ENCODE data around the gene STK39. TPM values are rescaled to one million over a fixed set of nuclear protein-coding genes. Genes with fewer than 3 reads are reported as not detected.

STK39 gene
- polyA plus RNA-seq, 1 donor (not counting 4 experiments of a cell fraction or from before 2014, with no cell fraction given): 20.7 TPM

DNA sequence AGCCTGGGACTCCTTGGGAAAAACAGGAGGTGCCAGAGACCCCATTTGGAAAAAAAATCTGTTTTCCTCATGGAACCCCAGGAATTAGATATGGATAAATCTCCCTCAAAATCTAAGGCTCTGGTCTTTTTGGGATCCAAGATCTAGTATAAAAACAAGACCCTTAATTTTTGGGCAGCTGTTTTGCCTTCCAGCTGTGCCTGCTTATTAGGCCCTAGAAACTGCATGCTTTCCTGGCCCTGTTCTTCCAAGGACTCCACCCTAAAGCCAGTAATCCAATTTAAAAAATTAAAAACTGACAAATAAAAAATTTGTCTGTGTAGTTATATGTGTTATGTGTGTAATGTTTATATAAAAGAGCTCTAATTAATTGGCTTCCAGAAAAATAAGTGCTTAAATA, 274.6 kb downstream of the STK39 start:
- Histone ChIP-seq H3K4me3 (ENCODE audit: control insufficient read depth in 2 of 3, extremely low read depth in 1 of 3, insufficient read depth in 2 of 3, low read depth in 1 of 3, low read length in 3 of 3) (no peak overlapping the region), H3K4me2 (ENCODE audit: control insufficient read depth, extremely low read depth, insufficient read depth, low read depth, low read length) (no peak overlapping the region), H4K20me1 (ENCODE audit: control insufficient read depth, extremely low read depth, insufficient read depth, low read length) (no peaks in the 10 kb centered on the region), H3K27ac (ENCODE audit: control insufficient read depth, insufficient read depth, low read length) (no peak overlapping the region), H3K9me1 (ENCODE audit: control insufficient read depth, extremely low read depth, insufficient read depth, low read length) (no peaks in the 10 kb centered on the region), H3K9ac (ENCODE audit: control insufficient read depth, extremely low read depth, insufficient read depth, low read length) (no peak overlapping the region), H3K79me2 (ENCODE audit: control insufficient read depth, insufficient read depth, low read length) (no peaks in the 10 kb centered on the region), H3K36me3 (ENCODE audit: control insufficient read depth in 2 of 2, extremely low read depth in 1 of 2, insufficient read depth in 2 of 2, low read length in 2 of 2) (no peaks in the 10 kb centered on the region), H3K9me3 (ENCODE audit: control insufficient read depth, low read depth, low read length) (no peaks in the 10 kb centered on the region), H3K4me1 (ENCODE audit: control insufficient read depth, extremely low read depth, insufficient read depth, low read length) (no peaks in the 10 kb centered on the region), H2AFZ (ENCODE audit: control insufficient read depth, low read length) (no peak overlapping the region), H3K27me3 (ENCODE audit: control insufficient read depth, extremely low read depth, insufficient read depth, low read length) (no peaks in the 10 kb centered on the region)
- TF ChIP-seq CTCF (optimal IDR thresholded peaks at IDR 0.05 in 1 of 3, IDR thresholded peaks at IDR 0.05 in 1 of 3, conservative IDR thresholded peaks at IDR 0.05 in 1 of 3; ENCODE audit: extremely low read depth in 1 of 3, insufficient read depth in 2 of 3, low read length in 3 of 3) (no peak), EZH2 (IDR thresholded peaks at IDR 0.05; ENCODE audit: low read length) (no peak)
- DNase-seq (ENCODE audit: low read depth, low spot score) (no peak), FAIRE-seq (no peak)
- dilution Hi-C loops (cut with MboI; ENCODE audit: extremely low pct_ligation_motif_present, low sequenced_read_pairs): no loop called here

GRCh38 chr2:167972020-167972419, 275.4 kb downstream of the STK39 start:
- TF ChIP-seq CTCF (optimal IDR thresholded peaks at IDR 0.05 in 1 of 3, IDR thresholded peaks at IDR 0.05 in 1 of 3, conservative IDR thresholded peaks at IDR 0.05 in 1 of 3; ENCODE audit: extremely low read depth in 1 of 3, insufficient read depth in 2 of 3, low read length in 3 of 3) (no peak), EZH2 (IDR thresholded peaks at IDR 0.05; ENCODE audit: low read length) (no peak)
- Histone ChIP-seq H3K4me2 (ENCODE audit: control insufficient read depth, extremely low read depth, insufficient read depth, low read depth, low read length) (no peak overlapping the region), H3K9me3 (ENCODE audit: control insufficient read depth, low read depth, low read length) (no peaks in the 10 kb centered on the region), H3K9ac (ENCODE audit: control insufficient read depth, extremely low read depth, insufficient read depth, low read length) (no peak overlapping the region), H3K27ac (ENCODE audit: control insufficient read depth, insufficient read depth, low read length) (no peak overlapping the region), H4K20me1 (ENCODE audit: control insufficient read depth, extremely low read depth, insufficient read depth, low read length) (no peaks in the 10 kb centered on the region), H3K27me3 (ENCODE audit: control insufficient read depth, extremely low read depth, insufficient read depth, low read length) (no peaks in the 10 kb centered on the region), H3K9me1 (ENCODE audit: control insufficient read depth, extremely low read depth, insufficient read depth, low read length) (no peaks in the 10 kb centered on the region), H2AFZ (ENCODE audit: control insufficient read depth, low read length) (no peak overlapping the region), H3K4me3 (ENCODE audit: control insufficient read depth in 2 of 3, extremely low read depth in 1 of 3, insufficient read depth in 2 of 3, low read depth in 1 of 3, low read length in 3 of 3) (no peak overlapping the region), H3K36me3 (ENCODE audit: control insufficient read depth in 2 of 2, extremely low read depth in 1 of 2, insufficient read depth in 2 of 2, low read length in 2 of 2) (no peaks in the 10 kb centered on the region), H3K79me2 (ENCODE audit: control insufficient read depth, insufficient read depth, low read length) (no peaks in the 10 kb centered on the region), H3K4me1 (ENCODE audit: control insufficient read depth, extremely low read depth, insufficient read depth, low read length) (no peaks in the 10 kb centered on the region)
- FAIRE-seq: no peak
- dilution Hi-C loops (cut with MboI; ENCODE audit: extremely low pct_ligation_motif_present, low sequenced_read_pairs): no loop called here
- no peak for DNase-seq (ENCODE audit: low read depth, low spot score)
